CD4-positive, alpha-beta T cell (primary cell): ENCODE measurements around the gene CCDC183. TPM values are rescaled to one million over a fixed set of nuclear protein-coding genes. Genes with fewer than 3 reads are reported as not detected.
A peak's percentile ranks its signal among the peaks of the same experiment; 100 is the strongest.

Experiments used
- ATAC-seq: fragments of 200-7000 bp; cut with Tn5 transposase; one replicate; pipeline ENCODE4 v1.10.0; 2022; ENCODE audit warnings: mild to moderate bottlenecking; ENCODE audit not compliant: poor library complexity
- CTCF ChIA-PET: fragments of 350-600 bp; sonication (Branson Sonifier 250); formaldehyde crosslinking; loops from one replicate; lab custom pipeline; 2021; ENCODE audit warnings: antibody characterized with exemption, inconsistent platforms; lab: Charles Lee
- POLR2A ChIA-PET: fragments of 350-600 bp; sonication (Branson Sonifier 250); formaldehyde crosslinking; loops from one replicate; lab custom pipeline; 2021; ENCODE audit warnings: antibody characterized with exemption, inconsistent platforms; lab: Charles Lee
- DNase-seq, 14 experiments: peaks; one replicate each; pipeline ENCODE4 v3.0.0-alpha.2; 2013 to 2020; ENCODE audit warnings: mixed read lengths in 2 of 14
- H3K27ac ChIP-seq, 2 donors: one replicate each; pipeline versions ENCODE4 v1.5.1 to v1.7.0; 2013; ENCODE audit warnings: low read length in 2 of 2, low read depth in 1 of 2, mild to moderate bottlenecking in 1 of 2
- H3K27me3 ChIP-seq, 2 experiments: 1 replicate in 1 of 2; 2 replicates in 1 of 2; pipeline versions ENCODE4 v1.6.1 to v1.7.0; 2013; ENCODE audit warnings: low read length in 2 of 2, control low read depth in 1 of 2, mild to moderate bottlenecking in 1 of 2, moderate library complexity in 1 of 2; ENCODE audit not compliant: insufficient read depth in 2 of 2, control insufficient read depth in 1 of 2
- H3K36me3 ChIP-seq: one replicate; pipeline ENCODE4 v1.6.1; 2013; ENCODE audit warnings: low read length, control low read depth; ENCODE audit not compliant: insufficient read depth
- H3K4me1 ChIP-seq: one replicate; pipeline ENCODE4 v1.6.1; 2013; ENCODE audit warnings: low read length, control low read depth; ENCODE audit not compliant: insufficient read depth
- H3K4me3 ChIP-seq: one replicate; pipeline ENCODE4 v1.5.1; 2013; ENCODE audit warnings: mild to moderate bottlenecking, low read length, moderate library complexity
- H3K9me3 ChIP-seq, 2 experiments: 1 replicate in 1 of 2; 2 replicates in 1 of 2; pipeline versions ENCODE4 v1.6.1 to v1.7.0; 2013; ENCODE audit warnings: low read length in 2 of 2, mild to moderate bottlenecking in 2 of 2, control low read depth in 1 of 2, moderate library complexity in 1 of 2; ENCODE audit not compliant: control insufficient read depth in 1 of 2, insufficient read depth in 1 of 2
- H3K27ac Mint-ChIP-seq: one replicate; pipeline ENCODE4 v1.8.0; 2020; ENCODE audit warnings: mixed read lengths
- H3K27me3 Mint-ChIP-seq: one replicate; pipeline ENCODE4 v1.8.0; 2021; ENCODE audit warnings: mixed read lengths
- H3K36me3 Mint-ChIP-seq: one replicate; pipeline ENCODE4 v1.8.0; 2021; ENCODE audit warnings: low read depth, mixed read lengths
- H3K4me1 Mint-ChIP-seq: one replicate; pipeline ENCODE4 v1.8.0; 2021; ENCODE audit warnings: low read depth, mixed read lengths
- H3K4me3 Mint-ChIP-seq: one replicate; pipeline ENCODE4 v1.8.0; 2020; ENCODE audit warnings: mild to moderate bottlenecking, mixed read lengths
- H3K9me3 Mint-ChIP-seq: one replicate; pipeline ENCODE4 v1.8.0; 2020; ENCODE audit warnings: mixed read lengths
- CTCF ChIP-seq: fragments of 200-600 bp; IDR thresholded peaks from one replicate; pipeline ENCODE4 v1.8.0; 2022; ENCODE audit warnings: antibody characterized with exemption, mild to moderate bottlenecking
- intact Hi-C, 2 experiments: fragments of 100-400 bp; cut with DNase I in 1 of 2; cut with micrococcal nuclease in 1 of 2; formaldehyde crosslinking; loops; one replicate each; pipeline versions ENCODE4 v1.15.1 to v1.9.0; 2023 to 2025; cut with DNase I, micrococcal nuclease
- total RNA-seq, 174 experiments: library from RNA in 2 of 174; stranded (reverse) in 2 of 174; gene quantifications; one replicate each; pipeline ENCODE4 v1.2.3 and lab custom pipeline; 2021 to 2026

CCDC183 gene
- total RNA-seq, 2 experiments from 2014 or later: 3.0 to 4.6 TPM

GRCh38 chr9:136773386-136774044 is 22.6 kb upstream of the CCDC183 start:
- H3K27ac ChIP-seq: no peak overlapping the region
- peaks cover 9% of the 10 kb centered on the region for H3K4me1 ChIP-seq
- ATAC-seq (peak; percentile 60), DNase-seq (peak in 1 of 14 experiments; percentile 14)
- ChIA-PET POLR2A (no interaction called here), CTCF (interaction anchor here (1.7 kb wide), 1 partner anchor 262 kb away, joined by 3 read pairs; no protein-coding TSS in a partner anchor)
- H3K4me1 Mint-ChIP-seq: no peaks in the 10 kb centered on the region
- H3K36me3 ChIP-seq: no peaks in the 10 kb centered on the region
- H3K4me3 ChIP-seq: no peak overlapping the region
- peaks cover 11% of the 10 kb centered on the region for H3K27me3 Mint-ChIP-seq
- no peak overlapping the region for H3K27ac Mint-ChIP-seq
- no peaks in the 10 kb centered on the region for H3K27me3 ChIP-seq
- TF ChIP-seq CTCF: no peak
- H3K36me3 Mint-ChIP-seq: no peaks in the 10 kb centered on the region
- no peaks in the 10 kb centered on the region for H3K9me3 Mint-ChIP-seq
- no peak overlapping the region for H3K4me3 Mint-ChIP-seq
- H3K9me3 ChIP-seq: peaks cover 0 to 9% of the 10 kb centered on the region in 2 experiments
- intact Hi-C loops: no loop called here

GRCh38 chr9:136774416-136775045 is 21.6 kb upstream of the CCDC183 start:
- Mint-ChIP-seq H3K36me3 (no peaks in the 10 kb centered on the region), H3K4me1 (no peaks in the 10 kb centered on the region), H3K27ac (no peak overlapping the region), H3K27me3 (peaks cover 17% of the 10 kb centered on the region), H3K9me3 (no peaks in the 10 kb centered on the region), H3K4me3 (no peak overlapping the region)
- Histone ChIP-seq H3K36me3 (no peaks in the 10 kb centered on the region), H3K4me1 (peaks cover 9% of the 10 kb centered on the region), H3K4me3 (no peak overlapping the region), H3K27ac (no peak overlapping the region), H3K27me3 (no peaks in the 10 kb centered on the region), H3K9me3 (peaks cover 0 to 9% of the 10 kb centered on the region in 2 experiments)
- ATAC-seq: no peak
- ChIA-PET CTCF (interaction anchor here (1.7 kb wide), 1 partner anchor 261 kb away, joined by 3 read pairs; no protein-coding TSS in a partner anchor), POLR2A (no interaction called here)
- no peak for TF ChIP-seq CTCF
- no peak for DNase-seq
- intact Hi-C loops: no loop called here

GRCh38 chr9:136775191-136775590 is 20.9 kb upstream of the CCDC183 start:
- Mint-ChIP-seq H3K36me3 (no peaks in the 10 kb centered on the region), H3K4me3 (no peak overlapping the region), H3K27me3 (peaks cover 17% of the 10 kb centered on the region), H3K9me3 (no peaks in the 10 kb centered on the region), H3K4me1 (no peaks in the 10 kb centered on the region), H3K27ac (no peak overlapping the region)
- ATAC-seq (no peak), DNase-seq (no peak)
- intact Hi-C loops: no loop called here
- H3K4me3 ChIP-seq: no peak overlapping the region
- POLR2A ChIA-PET: no interaction called here
- H3K27ac ChIP-seq: no peak overlapping the region
- no peaks in the 10 kb centered on the region for H3K27me3 ChIP-seq
- H3K4me1 ChIP-seq: peaks cover 5% of the 10 kb centered on the region
- H3K36me3 ChIP-seq: no peaks in the 10 kb centered on the region
- H3K9me3 ChIP-seq: peaks cover 0 to 9% of the 10 kb centered on the region in 2 experiments
- TF ChIP-seq CTCF: no peak
- CTCF ChIA-PET: no interaction called here
